DMS53 treated with DMSO at 0.1 percent for 48 hours (cell line): ENCODE data around the gene OR2H1.

Experiments
- DNase-seq: peaks from one replicate; lab custom pipeline; 2025; ENCODE audit not compliant: unreplicated experiment; lab: John Stamatoyannopoulos, UW

The OR2H1 gene

DNA sequence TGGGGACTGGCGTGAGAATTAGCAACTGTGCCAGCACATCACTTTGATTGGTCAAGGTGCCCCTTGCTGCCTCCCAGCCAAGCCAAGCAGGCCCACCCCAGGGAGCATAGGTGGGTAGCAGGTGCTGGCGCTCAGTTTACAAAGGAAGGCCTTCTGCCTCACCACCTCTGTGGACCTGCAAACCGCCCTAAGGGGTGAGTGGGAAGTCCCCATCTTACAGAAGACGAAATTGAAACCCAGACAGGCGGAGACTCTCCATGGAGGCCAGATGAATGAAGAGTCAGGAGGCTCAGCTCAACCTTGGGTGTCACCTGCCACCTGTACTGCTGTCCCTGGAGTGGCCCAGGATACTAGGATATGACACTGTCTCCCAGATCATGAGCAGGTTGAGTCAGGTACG, 52.3 kb downstream of the OR2H1 start:
- no peak for DNase-seq

DNA sequence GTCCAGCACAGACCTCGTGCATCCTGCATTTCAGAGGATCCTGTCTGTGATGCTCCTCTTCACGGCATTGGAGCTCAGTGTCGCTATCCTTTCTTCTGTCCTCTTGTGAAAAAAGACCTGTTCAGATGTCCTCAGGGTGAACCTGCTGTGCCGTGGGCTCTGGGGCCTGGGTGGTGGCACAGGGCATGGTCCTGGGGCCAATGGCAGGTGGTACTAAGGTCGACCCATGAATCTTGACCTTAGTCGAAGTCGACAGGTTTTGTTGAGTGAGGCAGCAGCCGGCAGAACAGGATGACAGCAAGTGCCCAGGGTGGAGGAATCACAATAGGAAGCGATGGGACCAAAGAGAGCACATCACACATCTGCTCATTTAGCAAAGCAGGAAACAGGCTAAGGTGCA, 52.8 kb downstream of the OR2H1 start:
- DNase-seq = no peak

- no peak for DNase-seq
These were observed 53.2 kb downstream of the OR2H1 start for GRCh38 chr6:29510202-29510601.

DNA sequence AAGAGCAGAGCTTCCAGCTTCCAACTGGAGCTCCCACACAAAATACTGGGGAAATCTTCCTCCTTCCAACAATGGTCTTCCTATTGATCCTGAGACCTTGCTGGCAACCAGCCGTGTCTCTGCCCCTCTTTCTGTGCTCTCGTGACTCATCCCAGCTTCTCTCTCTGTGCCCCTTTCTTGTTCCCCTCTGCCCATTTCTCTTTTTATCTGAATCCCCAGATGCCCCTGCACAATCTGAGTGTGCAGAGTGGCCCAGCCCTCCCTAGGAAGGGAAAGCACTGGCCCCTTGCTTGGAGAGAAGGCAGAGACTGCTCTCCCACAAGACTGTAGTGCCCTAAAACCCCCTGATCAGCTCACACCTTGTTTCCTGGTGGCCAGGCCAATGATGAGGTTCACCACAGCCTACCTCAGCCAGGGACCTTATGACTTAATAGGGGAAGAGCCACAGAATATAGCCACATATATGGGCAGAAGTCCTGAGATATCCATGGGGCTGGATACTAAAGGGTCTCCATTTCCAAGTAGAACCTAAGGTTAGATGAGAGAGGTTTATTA, 53.9 kb downstream of the OR2H1 start:
- no peak for DNase-seq
